ENCODE results near the gene HNRNPUL2.
A peak's percentile ranks its signal among the peaks of the same experiment; 100 is the strongest.

The HNRNPUL2 gene

DNA sequence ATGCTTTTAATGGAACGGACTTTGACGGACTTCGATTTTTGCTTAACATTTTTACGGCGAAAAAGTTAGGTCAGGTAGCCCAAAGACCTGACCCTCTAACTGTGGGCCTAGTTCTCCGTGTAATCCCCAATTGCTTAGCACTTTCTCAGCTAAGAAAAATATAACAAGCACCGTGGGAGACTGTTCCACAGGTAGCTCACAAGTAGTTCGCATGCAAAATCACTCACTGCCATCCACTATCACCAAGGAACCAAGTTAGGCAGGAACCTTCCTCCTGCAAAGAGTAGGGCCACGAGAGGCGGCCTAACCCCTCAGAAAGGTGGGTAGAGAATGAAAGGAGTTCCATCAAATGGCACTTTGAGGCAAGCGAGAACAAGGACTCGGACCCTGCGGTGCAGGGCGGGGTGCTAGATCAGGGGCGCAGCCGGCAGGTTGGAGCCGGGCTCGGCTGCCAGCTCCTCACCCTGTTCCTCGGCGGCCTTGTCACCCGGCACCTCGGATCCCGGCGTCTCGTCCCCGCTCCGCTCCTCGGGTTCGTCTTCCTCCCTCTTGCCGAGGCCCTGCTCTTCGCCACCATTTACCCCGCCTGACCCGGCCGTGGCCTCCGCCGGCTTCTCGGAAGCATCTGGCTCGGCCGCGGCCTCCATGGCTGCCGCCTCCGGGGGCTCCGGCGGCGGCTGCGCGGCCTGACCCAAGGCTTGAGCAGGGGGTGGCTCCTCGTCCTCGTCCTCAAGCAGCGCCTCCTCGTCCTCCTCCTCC lies 922 bp downstream of the HNRNPUL2 start:
- no peak for DNase-seq
- peaks cover 28% of the 10 kb centered on the region for H3K36me3 ChIP-seq (replicated peaks; ENCODE audit: insufficient read depth, low read length)

DNA sequence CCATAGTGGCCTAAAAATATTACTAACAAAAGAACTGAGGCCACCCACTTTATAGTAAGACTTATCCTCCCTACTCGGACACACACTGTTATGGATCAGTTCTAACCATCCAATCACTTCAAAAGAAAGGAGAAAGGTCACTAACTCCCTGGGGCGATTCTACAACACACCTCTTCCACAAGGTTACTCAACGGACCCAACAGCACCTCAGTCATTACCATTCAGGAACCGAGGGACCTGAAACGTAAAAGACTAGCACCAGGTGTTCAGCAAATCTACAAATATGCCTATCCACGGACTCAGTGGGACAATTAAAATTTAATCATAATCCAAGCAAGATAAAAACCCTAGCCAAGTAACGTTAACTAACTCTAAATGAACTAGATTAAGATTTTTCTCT lies 1.6 kb downstream of the HNRNPUL2 start:
- peaks cover 10% of the 10 kb centered on the region; the same call in 1 of the 2 replicates for H4K20me1 ChIP-seq (ENCODE audit: insufficient read depth, low read length)
- peak overlapping the region; percentile 93 for H3K4me3 ChIP-seq (ENCODE audit: low read length)
- H3K4me1 ChIP-seq (ENCODE audit: low read length), result peaks cover 14% of the 10 kb centered on the region
- no peak for DNase-seq
- H3K36me3 ChIP-seq (replicated peaks; ENCODE audit: insufficient read depth, low read length), result peaks cover 32% of the 10 kb centered on the region
- peak overlapping the region; percentile 92; the same call in 1 of the 2 replicates for H3K27ac ChIP-seq (ENCODE audit: low read length)
- peak overlapping the region; percentile 89 for H3K4me2 ChIP-seq (ENCODE audit: low read depth, low read length)
- H3F3A ChIP-seq (ENCODE audit: insufficient read depth, low read length), result peaks cover 42% of the 10 kb centered on the region
- H3K27me3 ChIP-seq (replicated peaks; ENCODE audit: insufficient read depth, low read length), result no peaks in the 10 kb centered on the region
- no peaks in the 10 kb centered on the region for H3K9me3 ChIP-seq (replicated peaks; ENCODE audit: insufficient read depth, low read length)
- TF ChIP-seq EZH2 (optimal IDR thresholded peaks at IDR 0.05; ENCODE audit: low read depth, low read length) (no peak), CTCF (IDR thresholded peaks at IDR 0.05; ENCODE audit: low read length) (no peak), EZH2phosphoT487 (IDR thresholded peaks at IDR 0.05; ENCODE audit: low read length) (no peak)
- no peak overlapping the region for H2AFZ ChIP-seq (ENCODE audit: low read length)
- H3K9ac ChIP-seq (ENCODE audit: low read length), result peak overlapping the region; percentile 92
- peaks cover 82% of the 10 kb centered on the region for H3K79me2 ChIP-seq (ENCODE audit: low read length)
- H3K9me2 ChIP-seq (replicated peaks; ENCODE audit: insufficient read depth, low read length), result no peaks in the 10 kb centered on the region

More for the DNA sequence above, 922 bp downstream of the HNRNPUL2 start:
- H3K4me3 ChIP-seq (ENCODE audit: low read length), result peak overlapping the region; percentile 93
- peaks cover 37% of the 10 kb centered on the region for H3F3A ChIP-seq (ENCODE audit: insufficient read depth, low read length)
- peaks cover 14% of the 10 kb centered on the region for H3K4me1 ChIP-seq (ENCODE audit: low read length)
- no peaks in the 10 kb centered on the region for H3K9me2 ChIP-seq (replicated peaks; ENCODE audit: insufficient read depth, low read length)
- H4K20me1 ChIP-seq (ENCODE audit: insufficient read depth, low read length), result peaks cover 10% of the 10 kb centered on the region; the same call in 1 of the 2 replicates
- peak overlapping the region; percentile 92; the same call in 1 of the 2 replicates for H3K27ac ChIP-seq (ENCODE audit: low read length)
- peak overlapping the region; percentile 92 for H3K9ac ChIP-seq (ENCODE audit: low read length)
- no peaks in the 10 kb centered on the region for H3K9me3 ChIP-seq (replicated peaks; ENCODE audit: insufficient read depth, low read length)
- peaks cover 80% of the 10 kb centered on the region for H3K79me2 ChIP-seq (ENCODE audit: low read length)
- no peaks in the 10 kb centered on the region for H3K27me3 ChIP-seq (replicated peaks; ENCODE audit: insufficient read depth, low read length)
- no peak overlapping the region for H2AFZ ChIP-seq (ENCODE audit: low read length)
- peak overlapping the region; percentile 89 for H3K4me2 ChIP-seq (ENCODE audit: low read depth, low read length)
- no peak for TF ChIP-seq EZH2phosphoT487 (IDR thresholded peaks at IDR 0.05; ENCODE audit: low read length)

- Histone ChIP-seq H3K27ac (ENCODE audit: low read length) (no peak overlapping the region), H4K20me1 (ENCODE audit: insufficient read depth, low read length) (peaks cover 10% of the 10 kb centered on the region; the same call in 1 of the 2 replicates)
Measured at GRCh38 chr11:62724171-62724570, 3.1 kb downstream of the HNRNPUL2 start.

More at GRCh38 chr11:62724171-62724570, 3.1 kb downstream of the HNRNPUL2 start:
- H3K27me3 ChIP-seq (replicated peaks; ENCODE audit: insufficient read depth, low read length), result no peaks in the 10 kb centered on the region
- peaks cover 37% of the 10 kb centered on the region for H3K36me3 ChIP-seq (replicated peaks; ENCODE audit: insufficient read depth, low read length)
- H3K79me2 ChIP-seq (ENCODE audit: low read length), result peaks cover 85% of the 10 kb centered on the region
- H3F3A ChIP-seq (ENCODE audit: insufficient read depth, low read length), result peaks cover 46% of the 10 kb centered on the region
- H2AFZ ChIP-seq (ENCODE audit: low read length), result no peak overlapping the region
- peaks cover 10% of the 10 kb centered on the region; the same call in 1 of the 2 replicates for H3K4me1 ChIP-seq (ENCODE audit: low read length)
- TF ChIP-seq EZH2 (optimal IDR thresholded peaks at IDR 0.05; ENCODE audit: low read depth, low read length) (no peak), EZH2phosphoT487 (IDR thresholded peaks at IDR 0.05; ENCODE audit: low read length) (no peak), CTCF (IDR thresholded peaks at IDR 0.05; ENCODE audit: low read length) (no peak)
- DNase-seq, result no peak
- peak overlapping the region; percentile 93 for H3K4me3 ChIP-seq (ENCODE audit: low read length)
- peak overlapping the region; percentile 89 for H3K4me2 ChIP-seq (ENCODE audit: low read depth, low read length)
- H3K9me3 ChIP-seq (replicated peaks; ENCODE audit: insufficient read depth, low read length), result no peaks in the 10 kb centered on the region
- no peaks in the 10 kb centered on the region for H3K9me2 ChIP-seq (replicated peaks; ENCODE audit: insufficient read depth, low read length)
- H3K9ac ChIP-seq (ENCODE audit: low read length), result peak overlapping the region; percentile 92; the same call in 1 of the 2 replicates
